Neural cell (in vitro differentiated cells): Measurements from ENCODE around the gene PLXNA2.

Source experiments
- CTCF ChIP-seq: fragments of 450-650 bp; IDR thresholded peaks from 2 replicates; pipeline ENCODE4 v1.5.1; 2014; ENCODE audit warnings: antibody characterized with exemption, mild to moderate bottlenecking, moderate library complexity; ENCODE audit not compliant: poor library complexity, severe bottlenecking
- EP300 ChIP-seq: fragments of 450-650 bp; conservative IDR thresholded peaks from 2 replicates; pipeline ENCODE4 v1.6.1; 2014; ENCODE audit warnings: antibody characterized with exemption, mild to moderate bottlenecking, moderate library complexity; ENCODE audit not compliant: poor library complexity, severe bottlenecking
- EZH2 ChIP-seq: fragments of 200-600, 300-800 bp; shearing (Covaris generic), sonication (generic); IDR thresholded peaks from 2 replicates; pipeline ENCODE4 v1.6.1; 2014; ENCODE audit warnings: antibody characterized with exemption, low read length, borderline replicate concordance, mild to moderate bottlenecking; ENCODE audit not compliant: insufficient read depth, poor library complexity, severe bottlenecking
- POLR2AphosphoS5 ChIP-seq: IDR thresholded peaks from 2 replicates; pipeline ENCODE4 v1.6.1; 2012
- RAD21 ChIP-seq: fragments of 450-650 bp; conservative IDR thresholded peaks from 2 replicates; pipeline ENCODE4 v1.6.1; 2014; ENCODE audit warnings: antibody characterized with exemption, mild to moderate bottlenecking, moderate library complexity
- REST ChIP-seq: IDR thresholded peaks from 2 replicates; pipeline ENCODE4 v1.6.1; 2012; ENCODE audit warnings: borderline replicate concordance
- TAF1 ChIP-seq: IDR thresholded peaks from 2 replicates; pipeline ENCODE4 v1.6.1; 2012; ENCODE audit warnings: low read depth

- TF ChIP-seq EP300: no peak
- no peak for TF ChIP-seq POLR2AphosphoS5
- no peak for TF ChIP-seq RAD21
- no peak for TF ChIP-seq CTCF
- TF ChIP-seq REST: no peak
- TF ChIP-seq EZH2: no peak
- no peak for TF ChIP-seq TAF1
These were observed 6.8 kb upstream of the PLXNA2 start for GRCh38 chr1:208251015-208251414.
